Iris pigment epithelial cell (primary cell): Measurements from ENCODE around the gene ADPRS.

Experiments used
- DNase-seq: peaks from one replicate; pipeline ENCODE4 v3.0.0-alpha.2; 2011; ENCODE audit warnings: low read depth

Gene ADPRS

GRCh38 chr1:36087233-36088123 is 1.2 kb upstream of the ADPRS start:
- DNase-seq, result no peak

- DNase-seq, result no peak
These were observed 471 bp upstream of the ADPRS start for GRCh38 chr1:36088265-36088576.

DNA sequence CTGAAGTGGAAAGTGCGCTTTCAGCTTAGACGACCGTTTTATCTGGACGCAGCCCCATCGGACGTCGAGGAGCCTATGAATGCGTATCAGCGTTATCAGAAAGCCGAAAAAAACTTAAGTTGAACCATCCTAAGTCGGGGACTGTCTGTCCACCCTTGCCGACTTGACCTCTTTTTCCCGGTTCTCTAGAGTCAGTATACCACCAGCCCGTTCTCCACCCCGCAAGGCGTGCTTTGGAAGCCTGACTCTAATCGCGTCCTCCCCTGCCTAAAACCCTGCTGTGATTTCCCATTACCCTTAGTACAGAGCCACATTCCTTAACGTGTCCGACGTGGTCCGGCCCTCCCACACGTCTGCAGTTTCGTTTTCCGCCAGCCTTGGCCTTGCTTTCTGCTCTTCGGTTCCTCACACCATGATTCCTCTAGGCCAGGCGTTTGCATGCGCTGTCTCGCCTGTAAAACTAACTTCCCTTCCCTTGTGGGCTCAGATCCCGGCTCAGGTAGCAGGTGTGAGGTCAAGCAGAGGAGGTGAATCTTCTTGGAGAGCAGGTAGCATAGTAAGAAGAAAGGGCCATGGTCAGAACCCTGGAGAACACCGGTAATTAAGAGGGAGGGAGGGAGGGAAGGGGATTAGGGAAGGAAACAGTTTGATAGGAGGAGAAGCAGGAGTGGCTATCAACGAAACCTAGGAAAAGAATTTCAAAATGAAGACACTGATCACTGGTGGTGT is 865 bp downstream of the ADPRS start:
- DNase-seq, result peak; percentile 83

- DNase-seq, result no peak
These were observed 2.4 kb downstream of the ADPRS start for GRCh38 chr1:36091141-36091540.

DNA sequence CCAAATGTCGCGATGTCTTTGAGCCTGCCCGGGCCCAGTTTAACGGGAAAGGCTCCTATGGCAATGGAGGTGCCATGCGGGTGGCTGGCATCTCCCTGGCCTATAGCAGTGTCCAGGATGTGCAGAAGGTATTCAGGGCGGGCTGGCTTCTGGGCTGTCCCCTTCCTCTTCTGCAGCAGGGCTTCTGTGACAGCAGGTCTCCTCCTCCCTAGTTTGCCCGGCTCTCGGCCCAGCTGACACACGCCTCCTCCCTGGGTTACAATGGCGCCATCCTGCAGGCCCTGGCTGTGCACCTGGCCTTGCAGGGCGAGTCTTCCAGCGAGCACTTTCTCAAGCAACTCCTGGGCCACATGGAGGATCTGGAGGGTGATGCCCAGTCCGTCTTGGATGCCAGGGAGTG is 3.0 kb downstream of the ADPRS start:
- no peak for DNase-seq

DNA sequence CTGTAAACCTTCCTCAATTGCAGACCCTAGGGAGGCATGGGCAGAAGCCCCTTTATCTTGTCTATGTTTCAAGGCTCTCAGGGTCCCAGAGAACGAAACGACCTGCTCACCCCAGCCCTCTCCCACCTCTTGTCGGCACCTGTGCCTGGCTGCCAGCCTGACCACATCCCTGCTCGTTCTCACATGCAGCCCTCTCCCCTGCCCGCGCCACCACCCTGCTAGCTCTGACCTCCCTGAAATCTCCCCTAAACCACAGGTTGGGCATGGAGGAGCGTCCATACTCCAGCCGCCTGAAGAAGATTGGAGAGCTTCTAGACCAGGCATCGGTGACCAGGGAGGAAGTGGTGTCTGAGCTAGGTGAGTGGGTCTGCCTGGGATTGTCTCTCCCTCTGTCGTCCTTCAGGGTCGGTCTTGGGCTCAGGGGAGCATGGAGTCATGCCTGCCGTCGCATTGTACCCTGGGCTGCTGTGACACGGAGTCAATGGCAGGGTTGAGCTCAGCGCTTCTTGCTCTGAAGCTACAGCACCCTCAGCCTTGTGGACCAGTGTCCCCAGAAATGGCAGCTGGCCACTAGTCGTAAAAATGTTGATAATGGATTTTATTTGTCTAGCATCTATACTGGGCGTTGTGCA is 3.6 kb downstream of the ADPRS start:
- no peak for DNase-seq

GRCh38 chr1:36092798-36093185 is 4.1 kb downstream of the ADPRS start:
- DNase-seq, result no peak

DNA sequence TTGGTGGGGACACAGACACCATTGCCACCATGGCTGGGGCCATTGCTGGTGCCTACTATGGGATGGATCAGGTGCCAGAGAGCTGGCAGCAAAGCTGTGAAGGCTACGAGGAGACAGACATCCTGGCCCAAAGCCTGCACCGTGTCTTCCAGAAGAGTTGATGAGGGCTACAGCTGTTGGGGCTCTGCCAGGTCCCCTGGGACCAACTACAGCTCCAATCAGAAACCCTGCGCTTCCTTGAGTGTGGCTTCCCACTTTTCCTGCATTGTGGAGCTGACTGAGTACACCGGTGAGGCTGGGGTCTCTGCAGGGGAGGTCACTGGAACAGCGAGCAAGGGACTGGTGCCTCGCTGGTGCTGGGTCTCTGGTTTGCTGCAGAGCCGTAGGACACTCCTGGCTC is 4.5 kb downstream of the ADPRS start:
- DNase-seq, result no peak

DNA sequence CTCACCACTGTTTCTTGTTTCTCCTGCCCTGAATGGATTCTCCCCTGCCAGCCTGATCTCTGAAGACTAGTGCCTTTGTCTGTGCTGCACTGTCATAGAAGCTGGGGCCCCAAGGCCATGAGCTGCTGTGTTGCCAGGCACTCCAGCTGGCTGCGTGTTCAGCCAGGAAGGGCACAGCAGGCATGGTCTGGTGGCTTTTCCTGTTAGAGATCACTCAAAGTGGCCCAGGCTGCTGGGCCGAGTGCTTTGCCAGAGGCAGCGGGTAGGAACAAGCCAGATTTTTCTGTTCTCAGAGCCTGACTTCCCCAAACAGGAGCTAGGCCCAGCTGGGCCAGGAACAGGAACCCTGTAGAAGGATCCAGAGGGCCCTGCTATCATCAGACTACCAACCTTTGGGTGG is 5.2 kb downstream of the ADPRS start:
- no peak for DNase-seq

- DNase-seq, result no peak
These were observed 5.9 kb downstream of the ADPRS start for GRCh38 chr1:36094621-36095061.

GRCh38 chr1:36095760-36096405 is 7.2 kb downstream of the ADPRS start:
- no peak for DNase-seq

DNA sequence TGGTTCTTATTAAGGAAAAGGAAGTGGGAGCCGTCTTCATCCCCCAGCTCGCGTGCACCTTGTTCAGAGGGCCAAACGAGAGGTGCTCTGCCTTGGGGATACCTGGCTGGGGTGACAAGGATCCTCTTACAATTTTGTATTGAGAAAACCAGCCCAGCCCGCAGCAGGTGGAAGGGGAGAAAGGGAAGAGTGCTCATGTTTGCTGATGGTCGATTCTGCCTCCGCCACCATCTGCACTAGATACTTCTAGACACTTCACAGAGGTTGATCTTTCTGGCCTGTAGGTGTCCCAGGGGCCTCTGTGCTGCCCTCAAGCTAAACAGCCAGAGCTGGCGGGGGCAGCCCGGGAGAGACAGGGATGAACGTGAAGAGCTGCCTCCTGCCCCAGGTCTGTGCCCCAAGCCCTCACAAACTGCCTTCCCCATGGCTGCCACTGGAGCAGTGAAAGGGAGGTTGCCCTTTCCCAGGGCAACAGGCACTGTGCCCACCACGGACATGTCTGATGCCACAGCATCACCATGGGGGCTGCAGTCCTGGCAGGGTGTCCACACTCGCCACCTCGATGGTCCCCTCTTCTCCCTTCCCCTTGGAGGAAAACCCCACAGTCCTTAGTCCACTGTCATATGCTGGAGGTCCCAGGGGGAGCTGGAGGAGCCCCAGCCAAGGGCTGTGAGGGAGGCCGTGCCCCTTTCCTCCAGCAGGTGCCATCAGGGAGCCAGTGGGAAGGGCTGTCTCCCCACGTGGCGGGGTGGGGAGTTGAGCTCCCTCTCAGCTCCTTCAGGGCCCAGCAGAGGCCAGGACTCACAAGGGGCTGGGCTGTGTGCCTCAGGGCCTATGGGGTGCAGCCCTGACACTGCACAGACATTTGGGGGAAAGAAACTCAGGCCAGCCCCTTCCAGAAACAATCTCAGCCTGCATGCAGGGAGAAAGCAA is 8.1 kb downstream of the ADPRS start:
- no peak for DNase-seq

DNA sequence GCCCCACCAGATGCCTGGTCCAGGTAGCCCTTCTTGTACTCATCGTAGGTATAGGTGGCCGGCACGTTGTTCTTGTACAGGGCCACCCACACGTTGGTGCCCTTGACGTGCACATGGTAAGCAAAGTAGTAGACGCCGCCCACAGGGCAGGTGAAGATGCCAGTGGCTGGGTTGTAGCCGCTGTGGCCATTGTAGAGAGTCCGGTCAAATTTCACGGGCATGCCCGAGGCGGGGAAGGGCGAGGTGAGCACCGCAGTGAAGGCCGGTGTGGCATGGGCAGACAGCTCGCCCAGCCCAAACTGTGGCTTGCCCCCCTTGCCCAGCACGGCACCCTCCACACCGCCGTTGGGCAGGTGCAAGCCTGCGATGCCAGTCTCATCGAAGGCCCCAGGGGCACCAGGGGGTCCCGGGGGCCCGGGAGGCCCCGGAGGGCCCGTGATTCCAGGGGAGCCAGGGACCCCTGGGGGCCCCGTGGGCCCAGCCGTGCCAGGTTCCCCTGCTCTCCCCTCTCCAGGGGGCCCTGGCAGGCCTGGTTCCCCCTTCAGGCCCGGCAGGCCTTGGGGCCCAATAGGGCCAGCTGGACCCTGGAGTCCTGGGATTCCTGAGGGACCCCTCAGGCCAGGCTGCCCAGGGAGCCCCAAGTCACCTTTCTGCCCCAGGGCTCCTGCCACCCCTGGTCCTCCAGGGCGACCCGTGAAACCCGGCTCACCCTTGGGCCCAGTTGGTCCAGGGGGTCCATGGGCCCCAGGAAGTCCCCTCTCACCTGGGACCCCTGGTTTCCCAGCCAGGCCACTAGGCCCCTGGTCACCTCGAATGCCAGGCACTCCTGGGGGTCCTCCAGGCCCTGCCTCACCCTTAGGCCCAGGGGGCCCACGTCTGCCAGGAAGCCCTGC is 9.2 kb downstream of the ADPRS start:
- DNase-seq, result no peak

GRCh38 chr1:36098650-36099365 is 10.1 kb downstream of the ADPRS start:
- no peak for DNase-seq

DNA sequence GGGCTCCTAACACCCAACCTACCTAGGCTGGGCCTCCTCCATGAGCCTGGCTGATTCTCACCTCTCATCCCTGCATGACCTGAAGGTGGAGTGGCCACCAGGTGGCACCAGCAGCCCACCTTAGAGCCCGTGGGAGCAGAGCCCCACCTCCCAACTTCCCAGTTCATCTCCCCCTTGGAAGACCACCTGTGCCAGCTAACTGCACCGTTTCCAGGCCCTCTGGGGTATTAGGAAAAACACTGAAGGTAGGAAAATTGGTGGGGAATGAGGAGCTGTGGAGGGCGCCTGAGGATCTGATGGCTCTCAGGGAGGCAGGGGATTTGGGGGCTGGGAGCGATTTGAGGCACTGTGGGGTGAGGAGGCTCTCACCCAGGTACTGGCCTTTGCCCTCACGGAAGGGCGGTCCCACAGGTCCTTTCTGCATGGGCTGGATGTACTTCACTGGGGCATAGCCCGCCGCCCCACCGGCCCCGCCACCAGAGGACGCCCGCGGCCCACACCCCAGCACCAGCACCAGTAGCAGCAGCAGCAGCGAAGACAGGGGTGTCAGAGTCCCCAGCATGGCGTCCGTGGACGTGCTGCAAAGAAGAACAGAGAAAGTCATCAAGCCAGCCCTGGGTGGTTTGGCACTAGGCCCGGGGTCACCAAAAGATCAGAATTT is 11.1 kb downstream of the ADPRS start:
- DNase-seq, result peak; percentile 66

DNA sequence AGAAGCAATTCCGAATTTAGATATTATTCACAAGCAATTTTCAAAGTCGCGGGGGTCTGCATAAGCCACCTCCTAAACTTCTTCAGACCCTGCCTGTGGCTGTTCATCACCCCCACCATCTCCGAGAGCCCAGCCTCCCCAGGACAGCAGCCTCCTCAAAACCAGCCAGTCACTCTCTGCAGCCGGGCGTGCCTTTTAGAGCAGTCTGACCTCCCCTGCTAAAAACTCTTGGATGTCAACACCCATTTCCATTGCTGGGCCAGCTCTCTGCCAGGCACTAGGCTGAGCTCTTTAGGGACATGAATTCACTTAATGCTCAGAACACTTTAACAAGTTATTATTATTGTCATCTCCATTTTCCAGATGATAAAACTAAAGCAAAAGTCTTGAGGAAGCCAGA is 11.7 kb downstream of the ADPRS start:
- DNase-seq, result no peak

DNA sequence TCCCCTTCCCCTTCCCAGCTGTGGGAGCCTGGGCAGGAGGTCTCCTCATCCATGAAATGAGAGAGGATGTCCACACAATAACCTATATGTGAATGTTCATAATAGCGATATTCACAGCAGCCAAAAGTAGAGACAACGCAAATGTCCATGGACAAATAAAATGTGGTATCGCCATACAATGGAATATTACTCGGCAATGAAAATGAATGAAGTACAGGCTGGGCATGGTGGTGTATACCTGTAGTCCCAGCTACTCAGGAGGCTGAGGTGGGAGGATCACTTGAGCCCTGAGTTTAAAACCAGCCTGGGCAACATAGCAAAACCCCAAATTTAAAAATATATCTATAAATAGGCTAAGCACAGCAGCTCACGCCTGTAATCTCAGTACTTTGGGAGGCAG is 12.9 kb downstream of the ADPRS start:
- no peak for DNase-seq

- no peak for DNase-seq
These were observed 17.6 kb downstream of the ADPRS start for GRCh38 chr1:36106269-36106668.

GRCh38 chr1:36107394-36107793 is 18.7 kb downstream of the ADPRS start:
- no peak for DNase-seq
